Measurements from ENCODE around the gene PHYHD1.
"Not testable (repeated sequence)": the region's sequence is repeated elsewhere in the genome, so short reads cannot be mapped to it uniquely, and the experiment has no call there.

PHYHD1 gene

DNA sequence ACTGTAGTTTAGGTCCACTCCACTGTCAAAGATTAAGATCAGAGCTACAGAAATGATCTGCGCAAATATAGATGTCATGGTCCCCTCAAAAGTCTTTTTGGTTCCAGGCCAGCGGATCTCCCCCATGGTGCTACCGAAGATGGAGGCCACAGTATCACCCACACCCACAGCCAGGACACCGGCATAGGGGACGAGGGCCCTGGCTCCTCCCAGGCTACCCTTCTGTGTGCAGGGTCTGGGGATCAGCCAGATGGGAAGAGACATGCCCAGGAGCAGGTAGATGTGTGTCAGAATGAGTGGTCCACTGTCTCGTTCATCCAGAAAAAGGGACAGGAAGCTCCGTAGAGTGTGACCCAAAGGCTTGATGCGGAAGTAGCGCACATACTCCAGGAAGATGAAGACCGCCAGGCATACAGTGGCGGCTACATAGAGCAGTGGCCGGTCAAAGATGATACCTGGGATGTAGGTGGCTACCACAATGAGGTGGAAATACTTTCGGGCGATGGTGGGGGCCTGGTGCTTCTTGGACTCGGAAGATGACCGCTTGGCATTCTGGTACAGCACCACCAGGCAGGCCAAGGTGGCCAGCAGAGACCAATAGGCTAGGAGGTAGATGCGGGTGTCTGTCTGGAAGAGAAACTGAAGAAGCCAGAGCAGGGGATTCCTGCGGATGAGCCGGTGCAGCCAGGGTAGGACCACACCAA lies 25.2 kb downstream of the PHYHD1 start:
- DNase-seq (ENCODE audit: low read depth): no peak
- no peak overlapping the region for H3K4me3 ChIP-seq (ENCODE audit: low read depth, low read length)
- TF ChIP-seq, protein P1, sequence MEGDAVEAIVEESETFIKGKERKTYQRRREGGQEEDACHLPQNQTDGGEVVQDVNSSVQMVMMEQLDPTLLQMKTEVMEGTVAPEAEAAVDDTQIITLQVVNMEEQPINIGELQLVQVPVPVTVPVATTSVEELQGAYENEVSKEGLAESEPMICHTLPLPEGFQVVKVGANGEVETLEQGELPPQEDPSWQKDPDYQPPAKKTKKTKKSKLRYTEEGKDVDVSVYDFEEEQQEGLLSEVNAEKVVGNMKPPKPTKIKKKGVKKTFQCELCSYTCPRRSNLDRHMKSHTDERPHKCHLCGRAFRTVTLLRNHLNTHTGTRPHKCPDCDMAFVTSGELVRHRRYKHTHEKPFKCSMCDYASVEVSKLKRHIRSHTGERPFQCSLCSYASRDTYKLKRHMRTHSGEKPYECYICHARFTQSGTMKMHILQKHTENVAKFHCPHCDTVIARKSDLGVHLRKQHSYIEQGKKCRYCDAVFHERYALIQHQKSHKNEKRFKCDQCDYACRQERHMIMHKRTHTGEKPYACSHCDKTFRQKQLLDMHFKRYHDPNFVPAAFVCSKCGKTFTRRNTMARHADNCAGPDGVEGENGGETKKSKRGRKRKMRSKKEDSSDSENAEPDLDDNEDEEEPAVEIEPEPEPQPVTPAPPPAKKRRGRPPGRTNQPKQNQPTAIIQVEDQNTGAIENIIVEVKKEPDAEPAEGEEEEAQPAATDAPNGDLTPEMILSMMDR (conservative IDR thresholded peaks at IDR 0.05; ENCODE audit: low read depth, low read length): no peak

GRCh38 chr9:128946571-128947276 lies 25.9 kb downstream of the PHYHD1 start:
- TF ChIP-seq, protein P1 (conservative IDR thresholded peaks at IDR 0.05; ENCODE audit: low read depth, low read length): no peak
- DNase-seq (ENCODE audit: low read depth): peak; percentile 47
- H3K4me3 ChIP-seq (ENCODE audit: low read depth, low read length): peak overlapping the region; percentile 94

DNA sequence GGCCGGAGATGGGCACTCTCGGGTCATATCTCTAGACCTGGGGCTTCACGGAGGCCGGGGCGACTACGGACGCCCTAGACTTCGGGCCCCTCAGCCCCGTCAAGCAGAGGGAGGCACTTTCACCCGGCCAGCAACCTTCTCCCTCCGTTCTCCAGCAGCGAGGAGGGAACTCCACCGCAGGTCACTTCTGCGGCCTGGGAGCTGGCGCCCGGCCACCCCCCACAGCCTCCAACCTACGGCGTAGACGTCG lies 26.4 kb downstream of the PHYHD1 start:
- DNase-seq (ENCODE audit: low read depth): no peak
- TF ChIP-seq, protein P1 (conservative IDR thresholded peaks at IDR 0.05; ENCODE audit: low read depth, low read length): no peak
- H3K4me3 ChIP-seq (ENCODE audit: low read depth, low read length): peak overlapping the region; percentile 94

DNA sequence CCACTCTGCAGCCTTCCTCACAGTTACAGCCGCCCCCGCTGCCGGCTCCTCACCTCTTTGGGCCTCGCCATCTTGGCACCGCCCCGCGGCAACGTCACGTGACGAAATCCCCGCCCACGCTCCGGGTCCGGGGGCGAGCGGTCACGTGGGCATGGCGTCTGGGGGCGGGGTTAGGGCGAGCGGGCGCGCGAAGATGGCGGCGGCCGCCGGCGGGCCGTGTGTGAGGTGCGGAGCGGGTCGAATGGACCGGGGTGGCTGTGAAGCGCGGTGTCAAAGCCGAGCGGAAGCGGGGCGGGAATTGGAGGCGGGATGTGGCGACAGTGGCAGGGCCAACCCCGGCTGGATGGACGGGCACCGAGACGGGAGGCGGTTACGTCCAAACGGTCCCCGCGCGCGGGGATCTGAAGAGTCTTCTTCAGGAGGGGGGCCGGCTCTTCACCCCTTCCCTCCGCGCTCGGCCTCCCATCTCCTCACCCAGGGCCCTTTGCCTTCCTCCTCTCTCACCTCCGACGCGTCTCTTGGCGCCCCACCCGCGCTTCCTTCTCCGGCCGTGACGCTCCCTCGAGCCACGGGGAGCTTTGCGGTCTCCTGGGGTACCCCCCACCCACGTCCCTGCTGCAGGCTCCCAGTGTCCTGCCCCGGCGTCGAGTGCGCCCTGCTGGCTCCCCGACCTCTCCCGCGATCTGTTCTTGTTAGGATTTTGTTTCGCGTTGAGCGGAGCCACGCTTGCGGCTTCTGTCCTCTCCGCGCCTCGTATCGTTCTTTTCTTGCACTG lies 26.9 kb downstream of the PHYHD1 start, which contains the start of the genes DOLK and NUP188:
DOLK (minus strand) TSS at position 77 of the 775 bp plus-strand sequence. CDS start 300 bp downstream, outside the sequence.
NUP188 (plus strand) TSS at position 173 of the 775 bp plus-strand sequence; CDS start at position 194, 21 bp downstream.
- TF ChIP-seq, protein P1 (conservative IDR thresholded peaks at IDR 0.05; ENCODE audit: low read depth, low read length): no peak
- peak; percentile 91 for DNase-seq (ENCODE audit: low read depth)

GRCh38 chr9:128961403-128961802 lies 40.6 kb downstream of the PHYHD1 start:
- not testable (repeated sequence) for DNase-seq (ENCODE audit: low read depth)

More for the DNA sequence above, 26.9 kb downstream of the PHYHD1 start, which contains the start of the genes DOLK and NUP188:
- peak within 1 kb of the TSS; percentile 94 for H3K4me3 ChIP-seq (ENCODE audit: low read depth, low read length)

DNA sequence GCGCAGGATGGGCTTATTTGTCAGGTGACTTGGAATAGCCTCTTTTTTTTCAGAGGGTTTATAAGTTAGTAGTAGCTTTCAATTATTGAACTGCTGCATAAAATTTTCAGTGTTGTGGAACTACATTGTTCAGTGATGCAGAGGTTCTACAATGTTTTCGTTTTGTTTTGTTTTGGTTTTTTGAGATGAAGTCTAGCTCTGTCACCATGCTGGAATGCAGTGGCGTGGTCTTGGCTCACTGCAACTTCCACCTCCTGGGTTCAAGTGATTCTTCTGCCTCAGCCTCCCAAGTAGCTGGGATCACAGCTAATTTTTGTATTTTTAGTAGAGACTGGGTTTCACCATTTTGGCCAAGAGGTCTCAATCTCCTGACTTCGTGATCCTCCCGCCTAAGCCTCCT lies 48.7 kb downstream of the PHYHD1 start:
- TF ChIP-seq, protein P1 (conservative IDR thresholded peaks at IDR 0.05; ENCODE audit: low read depth, low read length): no peak
- peak; percentile 47 for DNase-seq (ENCODE audit: low read depth)
- H3K4me3 ChIP-seq (ENCODE audit: low read depth, low read length): no peak overlapping the region

More at GRCh38 chr9:128961403-128961802, 40.6 kb downstream of the PHYHD1 start:
- H3K4me3 ChIP-seq (ENCODE audit: low read depth, low read length): not testable (repeated sequence)

DNA sequence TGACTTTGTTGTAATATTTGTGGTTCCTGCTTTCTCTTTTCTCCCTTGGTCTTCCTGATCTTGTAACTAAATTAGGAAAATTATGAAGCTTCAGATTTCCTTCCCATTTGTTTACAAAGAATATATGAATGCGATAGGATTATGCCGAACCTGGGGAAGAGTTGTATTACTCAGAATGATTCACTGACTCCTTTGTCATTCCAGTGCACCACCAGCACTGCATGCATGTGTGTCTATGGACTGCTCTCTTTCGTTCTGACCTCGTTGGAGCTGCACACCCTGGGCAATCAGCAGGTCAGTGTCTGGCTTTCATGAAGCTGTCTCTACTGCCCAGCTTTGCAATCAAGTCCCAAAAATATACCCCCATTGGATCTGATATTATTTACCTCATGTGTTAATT lies 52.2 kb downstream of the PHYHD1 start:
- TF ChIP-seq, protein P1 (conservative IDR thresholded peaks at IDR 0.05; ENCODE audit: low read depth, low read length): no peak
- H3K4me3 ChIP-seq (ENCODE audit: low read depth, low read length): no peak overlapping the region
- peak; percentile 75 for DNase-seq (ENCODE audit: low read depth)
